Activated gamma-delta T cell treated with Interleukin-2 at 50 U/mL for 16 hours (primary cell): ENCODE measurements around the gene PRG2.

Experiments
- DNase-seq: peaks from one replicate; pipeline ENCODE4 v3.0.0-alpha.2; 2020

Gene PRG2

GRCh38 chr11:57395905-57396623, 5.6 kb upstream of the PRG2 start:
- no peak for DNase-seq

GRCh38 chr11:57394203-57394965, 3.9 kb upstream of the PRG2 start:
- DNase-seq = no peak

- DNase-seq = no peak
Measured at GRCh38 chr11:57392763-57393105, 2.3 kb upstream of the PRG2 start.

- no peak for DNase-seq
Measured at GRCh38 chr11:57392066-57392762, 1.8 kb upstream of the PRG2 start.

GRCh38 chr11:57391539-57391938, 1.1 kb upstream of the PRG2 start:
- DNase-seq = no peak

- no peak for DNase-seq
Measured at GRCh38 chr11:57391111-57391510, 661 bp upstream of the PRG2 start.

GRCh38 chr11:57387289-57388030, 3.0 kb downstream of the PRG2 start:
- DNase-seq = no peak

GRCh38 chr11:57386178-57386940, 4.1 kb downstream of the PRG2 start:
- DNase-seq = no peak

- DNase-seq = no peak
Measured at GRCh38 chr11:57380975-57381374, 9.5 kb downstream of the PRG2 start, which contains the start of gene PRG3. Gene PRG3, minus strand, starts transcription at chr11:57381150. Its CDS starts 442 bp downstream, at chr11:57380708.

GRCh38 chr11:57379732-57380131, 10.7 kb downstream of the PRG2 start:
- no peak for DNase-seq

- DNase-seq = no peak
Measured at GRCh38 chr11:57378186-57378585, 12.3 kb downstream of the PRG2 start.

GRCh38 chr11:57377107-57377506, 13.3 kb downstream of the PRG2 start:
- no peak for DNase-seq

GRCh38 chr11:57376095-57377090, 14.1 kb downstream of the PRG2 start:
- no peak for DNase-seq

- no peak for DNase-seq
Measured at GRCh38 chr11:57375490-57375889, 15.0 kb downstream of the PRG2 start.

GRCh38 chr11:57374966-57375365, 15.5 kb downstream of the PRG2 start:
- DNase-seq = no peak

GRCh38 chr11:57373146-57373545, 17.3 kb downstream of the PRG2 start:
- DNase-seq = no peak

GRCh38 chr11:57370941-57371340, 19.5 kb downstream of the PRG2 start:
- no peak for DNase-seq

- DNase-seq = no peak
Measured at GRCh38 chr11:57370251-57370650, 20.2 kb downstream of the PRG2 start.

GRCh38 chr11:57368845-57369232, 21.6 kb downstream of the PRG2 start:
- DNase-seq = no peak

GRCh38 chr11:57368106-57368844, 22.2 kb downstream of the PRG2 start:
- no peak for DNase-seq
